Stimulated activated CD8-positive, alpha-beta memory T cell treated with anti-CD3 and anti-CD28 coated beads, Interleukin-15, amount 100 ng/mL, for 1 hour (primary cell): Measurements from ENCODE around the gene ARID1B.
A peak's percentile ranks its signal among the peaks of the same experiment; 100 is the strongest.

Experiments used
- DNase-seq: peaks from one replicate; pipeline ENCODE4 v3.0.0-alpha.2; 2020; ENCODE audit warnings: low read depth

Gene ARID1B

GRCh38 chr6:156776840-156777576 lies at the start of gene ARID1B:
Gene ARID1B (plus strand): TSS chr6:156777378. CDS start chr6:156777681, 303 bp downstream.
- peak; percentile 52 for DNase-seq

GRCh38 chr6:156727715-156728385 lies 49.3 kb upstream of the ARID1B start:
- no peak for DNase-seq

- DNase-seq = no peak
Measured at GRCh38 chr6:156729248-156729647, 47.9 kb upstream of the ARID1B start.

DNA sequence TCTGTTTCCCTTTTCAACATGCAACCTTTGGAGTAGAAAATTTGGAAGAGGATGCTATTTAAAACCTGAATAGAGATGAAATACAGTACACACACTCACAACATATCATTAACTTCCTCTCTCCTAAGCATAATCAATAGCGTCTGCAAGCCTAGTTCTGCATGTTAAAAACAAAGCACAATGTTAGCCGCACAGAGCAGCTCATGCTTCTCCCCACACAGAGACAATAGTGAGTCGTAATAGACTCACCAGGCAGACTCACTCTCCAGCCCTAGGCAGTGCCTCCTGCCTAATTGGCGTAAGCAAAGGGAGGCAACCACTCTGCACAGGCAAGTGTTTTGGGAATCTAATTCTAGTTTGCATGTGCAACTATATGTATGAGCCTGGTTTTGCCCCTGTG lies 45.8 kb upstream of the ARID1B start:
- DNase-seq = no peak

DNA sequence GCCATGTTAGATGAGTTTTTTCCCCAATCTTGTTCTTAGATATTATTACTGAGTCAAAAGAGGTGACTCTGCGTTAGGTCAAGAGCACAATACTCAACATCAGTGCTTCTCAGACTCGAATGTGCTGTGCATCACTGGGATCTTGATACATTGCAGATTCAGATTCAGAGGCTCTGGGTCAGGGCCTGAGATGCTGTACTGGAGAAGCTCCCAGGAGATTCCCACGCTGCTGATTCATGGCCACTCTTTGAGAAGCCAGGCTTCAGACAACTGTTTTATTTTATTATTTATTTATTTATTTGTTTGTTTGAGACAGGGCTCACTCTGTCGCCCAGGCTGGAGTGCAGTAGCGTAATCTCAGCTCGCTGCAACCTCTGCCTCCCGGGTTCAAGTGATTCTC lies 41.4 kb upstream of the ARID1B start:
- DNase-seq = no peak

DNA sequence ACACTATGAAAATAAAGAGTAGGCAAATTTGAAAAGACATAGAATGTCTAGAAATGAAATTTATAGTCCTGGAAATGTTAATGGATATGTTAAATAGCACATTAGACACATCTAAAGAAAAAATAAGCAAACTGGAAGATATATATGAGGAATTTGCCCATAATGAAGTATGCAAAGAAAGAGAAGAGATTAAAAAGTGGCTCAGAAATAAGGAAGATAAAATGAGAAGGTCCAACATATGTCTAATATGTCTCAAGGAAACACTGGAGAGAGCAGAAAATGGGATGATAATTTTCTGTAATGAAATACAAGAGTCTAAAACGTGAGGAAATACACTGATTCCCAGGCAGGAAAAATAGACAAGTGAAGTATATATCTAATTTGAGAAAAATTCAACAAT lies 36.6 kb upstream of the ARID1B start:
- DNase-seq = no peak

DNA sequence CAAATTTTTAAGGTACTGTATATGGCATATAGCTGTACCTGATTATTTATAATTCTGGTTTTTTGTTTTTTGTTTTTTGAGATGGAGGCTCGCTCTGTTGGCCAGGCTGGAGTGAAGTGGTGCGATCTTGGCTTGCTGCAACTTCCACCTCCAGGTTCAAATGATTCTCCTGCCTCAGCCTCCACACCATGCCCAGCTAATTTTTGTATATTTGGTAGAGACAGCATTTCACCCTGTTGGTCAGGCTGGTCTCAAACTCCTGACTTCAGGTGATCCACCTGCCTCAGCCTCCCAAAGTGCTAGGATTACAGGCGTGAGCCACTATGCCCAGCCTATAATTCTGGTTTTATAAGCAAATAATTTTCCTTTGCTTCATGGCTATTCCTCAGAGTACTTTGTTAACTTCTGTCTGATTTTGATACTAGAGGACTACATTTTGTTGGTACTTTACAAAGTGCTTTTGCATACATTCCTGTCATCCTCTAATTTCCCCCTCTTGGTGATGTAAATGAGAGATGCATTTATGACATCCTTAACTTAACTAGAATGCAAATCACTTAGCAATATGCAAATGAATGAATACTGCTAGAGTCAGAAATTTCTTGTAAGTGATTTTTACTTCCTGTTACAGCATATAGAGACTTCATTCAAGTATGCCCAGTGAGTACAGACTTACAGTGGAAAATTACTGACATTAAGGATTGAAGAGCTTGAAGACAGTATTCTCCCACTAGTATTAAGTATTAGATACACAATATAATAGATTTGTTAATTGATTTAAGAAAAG lies 35.7 kb upstream of the ARID1B start:
- DNase-seq = no peak

DNA sequence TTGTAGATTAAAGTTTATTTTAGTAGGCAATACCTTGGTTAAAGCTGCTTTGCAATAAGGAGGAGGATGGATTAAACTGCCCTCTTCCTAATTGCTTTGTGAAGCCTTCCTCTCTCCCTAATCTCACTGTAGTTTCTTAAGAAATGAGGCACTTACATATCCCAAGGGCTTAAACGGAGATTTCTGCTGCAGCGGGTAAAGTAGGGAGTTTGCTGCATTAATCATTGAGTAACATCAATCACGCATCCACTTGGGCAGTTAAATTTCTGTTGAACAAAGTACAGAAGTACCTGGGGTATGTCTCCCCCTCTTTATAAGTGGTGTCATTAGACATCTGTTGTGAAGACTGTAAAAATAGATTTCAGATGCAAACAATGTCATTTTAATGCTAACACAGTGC lies 29.5 kb upstream of the ARID1B start:
- DNase-seq = no peak

DNA sequence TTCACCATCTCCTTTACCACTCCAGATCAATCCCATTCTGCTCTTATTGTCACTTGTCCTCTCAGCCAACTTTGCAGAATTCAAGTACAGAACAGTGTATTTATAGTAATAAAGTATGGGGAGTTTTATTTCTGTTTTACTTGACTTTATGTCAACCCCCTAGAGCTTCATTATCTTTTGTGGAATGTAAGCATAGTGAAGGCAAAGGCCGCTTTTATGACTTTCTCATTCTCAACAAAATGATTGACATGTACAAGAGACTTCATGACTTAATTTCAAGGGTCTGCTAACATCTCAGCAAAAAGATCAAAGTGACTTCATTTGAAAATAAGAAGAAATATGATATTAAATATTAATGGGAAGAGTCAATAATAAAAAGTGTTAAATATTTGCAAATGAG lies 28.7 kb upstream of the ARID1B start:
- DNase-seq = no peak

- no peak for DNase-seq
Measured at GRCh38 chr6:156752666-156753301, 24.4 kb upstream of the ARID1B start.

DNA sequence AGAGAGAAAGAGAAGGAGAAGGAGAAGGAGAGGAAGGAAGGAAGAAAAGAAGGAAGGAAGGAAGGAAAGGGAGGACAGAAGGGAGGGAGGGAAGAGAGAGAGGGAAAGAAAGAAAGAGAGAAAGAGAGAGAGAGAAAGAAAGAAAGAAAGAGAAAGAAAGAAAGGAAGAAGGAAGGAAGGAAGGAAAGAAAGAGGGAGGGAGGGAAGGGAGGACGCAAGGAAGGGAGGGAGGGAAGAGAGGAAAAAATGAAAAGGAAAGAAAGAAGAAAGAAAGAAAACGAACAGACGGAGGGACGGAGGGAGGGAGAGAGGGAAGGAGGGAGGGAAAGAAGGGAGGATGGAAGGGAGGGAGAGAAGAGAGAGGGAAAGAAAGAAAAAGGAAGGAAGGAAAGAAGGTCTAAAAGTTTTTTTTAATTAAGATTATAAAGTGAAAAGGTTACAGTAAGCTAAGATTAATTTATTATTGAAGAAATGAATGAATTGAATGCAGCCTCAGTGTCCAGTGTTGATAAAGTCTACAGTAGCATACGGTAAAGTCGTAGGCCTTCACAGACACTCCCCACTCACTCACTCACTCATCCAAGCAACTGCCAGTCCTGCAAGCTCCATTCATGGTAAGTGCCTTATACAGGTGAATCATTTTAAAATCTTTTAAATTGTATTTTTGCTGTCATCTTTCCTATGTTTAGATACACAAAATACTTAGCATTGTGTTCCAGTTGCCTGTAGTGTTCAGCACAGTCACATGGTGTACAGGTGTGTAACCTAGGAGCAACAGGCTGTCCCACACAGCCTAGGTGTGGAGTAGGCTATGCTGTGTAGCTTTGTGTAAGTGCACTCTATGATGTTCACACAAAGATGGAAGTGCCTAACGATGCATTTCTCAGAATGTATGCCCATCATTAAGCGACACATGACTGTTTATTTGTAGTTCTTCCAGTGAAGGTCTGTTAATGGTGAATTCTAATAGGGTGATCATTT lies 20.3 kb upstream of the ARID1B start:
- DNase-seq = no peak

GRCh38 chr6:156757849-156758248 lies 19.3 kb upstream of the ARID1B start:
- DNase-seq = no peak

DNA sequence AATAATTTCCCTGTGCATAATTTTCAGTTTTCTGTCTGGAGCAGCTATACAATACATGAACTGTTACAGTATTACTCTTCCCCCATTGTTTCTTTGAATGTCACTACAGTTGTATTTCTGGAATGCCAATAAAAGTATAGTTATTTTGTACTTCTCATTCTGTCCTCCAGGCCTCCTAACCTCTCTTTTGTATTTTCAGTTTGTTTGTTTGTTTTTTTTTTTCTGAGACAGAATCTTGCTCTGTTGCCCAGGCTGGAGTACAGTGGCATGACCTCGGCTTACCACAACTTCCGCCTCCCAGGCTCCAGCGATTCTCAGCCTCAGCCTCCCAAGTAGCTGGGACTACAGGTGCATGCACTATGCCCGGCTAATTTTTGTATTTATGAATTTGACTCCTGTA lies 16.8 kb upstream of the ARID1B start:
- no peak for DNase-seq

- no peak for DNase-seq
Measured at GRCh38 chr6:156762547-156762946, 14.6 kb upstream of the ARID1B start.

DNA sequence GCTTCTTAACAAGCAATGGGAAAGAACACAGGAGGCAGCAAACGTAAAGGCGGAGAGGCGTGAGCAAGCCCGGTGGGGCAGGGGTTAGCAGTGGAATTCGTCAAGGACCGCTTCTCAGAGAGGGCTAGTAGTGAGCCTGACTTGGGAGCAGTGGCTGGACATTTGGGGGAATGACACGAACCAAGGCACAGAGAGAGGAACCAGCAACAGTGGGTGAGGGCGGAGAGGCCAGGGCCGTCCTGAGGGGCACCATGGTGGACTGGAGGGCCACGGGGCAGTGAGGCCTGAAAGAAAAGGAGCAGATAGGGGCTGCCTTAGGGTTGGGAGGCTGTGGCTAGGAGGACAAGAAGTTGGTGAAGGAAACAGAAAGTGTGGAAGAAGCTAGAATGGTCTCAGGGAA lies 12.1 kb upstream of the ARID1B start:
- DNase-seq = no peak

DNA sequence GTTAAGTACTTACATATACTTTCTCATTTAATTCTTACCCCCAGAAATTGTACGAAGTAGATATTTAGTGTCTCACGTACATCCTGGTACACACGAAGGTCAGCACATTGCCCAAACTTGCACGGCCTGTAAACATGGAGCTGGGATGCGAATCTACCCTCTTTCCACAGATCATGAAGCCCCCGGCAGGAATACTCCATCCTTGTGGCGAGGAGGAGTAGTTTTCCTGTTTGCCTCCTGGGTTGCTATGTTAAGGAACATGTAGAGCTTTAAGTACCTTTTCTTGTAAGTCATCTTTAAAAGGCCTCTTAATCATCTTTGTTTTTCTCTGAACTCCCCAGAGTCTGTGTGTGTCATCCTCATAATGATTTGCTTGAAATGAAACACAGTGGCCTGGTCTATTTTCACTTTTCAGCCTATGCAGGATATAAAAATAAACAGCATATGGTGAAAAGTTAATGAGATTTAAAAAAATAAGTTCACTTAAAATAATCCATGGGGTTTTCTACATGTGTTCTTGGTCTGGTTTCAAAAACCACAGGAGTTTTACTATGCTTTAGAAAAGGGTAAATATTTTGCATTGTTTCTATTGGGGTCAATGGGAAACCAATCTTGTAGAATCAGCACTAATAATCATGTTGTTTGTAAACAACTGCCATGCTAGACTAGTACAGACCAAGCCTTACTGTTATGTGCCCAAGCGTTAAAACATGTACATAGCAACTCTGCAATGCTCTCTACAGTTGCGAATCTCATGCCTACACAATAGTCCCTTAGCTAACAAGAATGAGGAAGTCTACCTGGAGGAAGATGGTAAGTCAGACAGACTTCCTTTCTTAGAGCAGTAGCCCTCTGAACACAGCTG lies 9.3 kb upstream of the ARID1B start:
- DNase-seq = no peak

GRCh38 chr6:156771047-156771446 lies 6.1 kb upstream of the ARID1B start:
- no peak for DNase-seq

- DNase-seq = no peak
Measured at GRCh38 chr6:156771761-156772160, 5.4 kb upstream of the ARID1B start.

DNA sequence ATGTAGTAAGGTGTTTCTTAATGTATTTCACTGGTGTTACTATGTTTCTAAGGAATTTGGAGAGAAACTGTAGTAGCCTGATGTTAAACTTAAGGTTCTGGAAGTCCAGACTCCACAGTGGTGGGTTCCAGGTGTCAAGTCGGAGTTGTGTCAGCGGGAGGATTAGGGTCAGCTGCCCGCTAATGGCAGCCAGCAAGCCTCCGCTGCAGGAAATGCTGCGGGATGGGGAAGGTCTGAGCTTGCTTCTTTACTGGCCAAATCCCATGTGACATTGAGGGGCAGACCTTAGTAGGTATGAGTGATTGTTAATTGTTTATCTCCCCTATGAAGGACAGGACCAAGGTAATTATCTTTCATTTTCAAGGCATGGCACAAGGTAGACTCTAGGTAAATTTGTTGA lies 3.7 kb upstream of the ARID1B start:
- DNase-seq = no peak
